ENCODE measurements around the gene FBXL16.
"Not testable (repeated sequence)": the region's sequence is repeated elsewhere in the genome, so short reads cannot be mapped to it uniquely, and the experiment has no call there.

The FBXL16 gene

DNA sequence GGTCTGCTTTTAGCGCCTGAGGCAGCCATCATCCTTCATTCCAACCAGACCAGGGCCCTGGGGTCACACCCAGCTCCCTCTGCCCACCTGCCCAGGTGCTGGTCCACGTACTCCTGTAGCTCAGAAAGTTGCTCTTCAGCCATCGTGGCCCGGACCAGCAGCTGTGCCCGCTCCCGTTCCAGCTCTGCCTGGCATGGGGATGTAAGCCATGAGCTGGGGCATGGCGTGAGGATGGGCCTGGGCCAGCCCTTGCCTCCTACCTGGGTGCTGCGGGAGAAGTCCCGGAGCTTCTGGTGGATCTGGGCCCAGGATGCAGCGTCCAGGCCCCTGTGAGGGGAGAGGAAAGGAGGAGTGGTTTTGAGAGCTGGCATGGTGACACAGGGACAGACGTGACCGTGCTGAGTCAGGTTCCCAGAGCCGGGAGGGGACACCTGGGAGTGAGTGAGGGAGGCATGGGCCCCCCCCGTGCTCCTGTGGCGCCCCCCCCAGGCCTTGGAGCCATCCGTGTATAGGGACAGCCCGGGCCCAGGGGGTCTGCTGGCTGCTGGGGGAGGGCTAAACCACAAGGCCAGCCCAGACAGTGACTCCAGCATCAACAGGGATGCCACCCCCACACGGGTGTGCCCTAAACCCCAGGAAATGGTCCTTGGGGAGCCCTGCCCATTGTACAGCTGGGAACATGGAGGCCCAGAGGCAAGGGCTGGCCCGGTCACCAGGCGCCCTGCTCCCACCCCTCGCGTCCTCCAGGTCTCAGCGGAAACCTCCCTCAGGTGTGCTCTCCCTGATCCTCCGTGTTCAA, 17.4 kb upstream of the FBXL16 start:
- DNase-seq (ENCODE audit: low spot score): no peak

DNA sequence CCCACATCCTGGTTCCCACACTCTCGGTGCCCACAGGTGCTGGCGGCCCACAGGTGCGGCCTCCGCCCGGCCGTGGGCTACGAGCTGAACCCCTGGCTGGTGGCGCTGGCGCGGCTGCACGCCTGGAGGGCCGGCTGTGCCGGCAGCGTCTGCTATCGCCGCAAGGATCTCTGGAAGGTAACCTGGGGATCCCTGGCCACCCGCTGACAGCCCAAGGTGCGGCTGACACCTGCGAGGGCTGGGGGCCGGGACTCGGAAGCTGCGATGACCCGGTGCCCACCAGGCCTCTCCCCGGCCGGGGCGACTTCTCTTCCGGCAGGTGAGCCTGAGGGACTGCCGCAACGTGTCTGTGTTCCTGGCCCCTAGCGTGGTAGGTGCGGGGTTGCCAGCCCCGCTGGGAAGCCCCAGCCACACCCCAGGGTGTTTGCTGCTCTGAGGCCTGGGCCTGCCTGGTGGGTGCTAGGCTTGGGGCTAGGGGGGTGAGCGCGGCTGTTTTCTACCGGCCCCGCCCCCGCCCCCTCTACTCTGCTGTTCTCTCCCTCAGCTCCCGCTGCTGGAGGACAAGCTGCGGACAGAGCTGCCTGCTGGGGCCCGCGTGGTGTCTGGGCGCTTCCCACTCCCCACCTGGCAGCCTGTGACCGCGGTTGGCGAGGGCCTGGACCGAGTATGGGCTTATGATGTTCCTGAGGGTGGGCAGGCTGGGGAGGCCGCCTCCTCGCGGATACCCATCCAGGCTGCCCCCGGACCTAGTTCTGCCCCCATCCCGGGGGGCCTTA, 16.4 kb upstream of the FBXL16 start:
- DNase-seq (ENCODE audit: low spot score): no peak

DNA sequence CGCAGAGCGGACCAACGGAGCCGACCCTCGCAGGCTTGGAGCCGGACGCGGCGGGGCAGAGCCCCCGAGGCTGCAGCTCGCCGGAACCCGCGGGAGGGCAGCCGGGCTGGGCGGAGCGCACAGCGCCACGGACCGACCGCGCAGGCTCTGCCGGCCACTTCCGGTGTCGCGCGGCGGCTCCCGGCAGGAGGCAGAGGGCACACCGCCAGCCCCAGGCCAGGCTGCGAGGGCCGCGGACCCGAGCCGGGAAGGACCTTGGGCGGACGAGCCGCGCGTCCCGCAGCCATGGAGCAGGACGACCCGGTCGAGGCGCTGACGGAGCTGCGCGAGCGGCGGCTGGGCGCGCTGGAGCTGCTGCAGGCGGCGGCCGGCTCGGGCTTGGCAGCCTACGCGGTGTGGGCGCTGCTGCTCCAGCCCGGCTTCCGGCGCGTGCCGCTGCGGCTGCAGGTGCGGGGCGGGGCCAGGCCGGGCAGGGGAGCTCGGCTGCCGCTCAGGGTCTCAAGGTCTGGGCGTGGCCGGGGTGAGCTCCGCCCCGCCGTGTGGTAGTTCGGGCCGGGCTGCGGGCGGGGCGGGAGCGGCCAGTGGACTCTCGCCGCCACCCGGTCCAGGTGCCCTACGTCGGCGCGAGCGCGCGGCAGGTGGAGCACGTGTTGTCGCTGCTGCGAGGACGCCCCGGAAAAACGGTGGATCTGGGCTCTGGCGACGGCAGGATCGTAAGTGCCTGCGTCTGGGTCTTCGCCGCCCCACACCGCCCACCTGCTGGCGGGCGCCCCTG, 15.6 kb upstream of the FBXL16 start, which contains the start of gene ANTKMT:
Gene ANTKMT, plus strand, starts transcription at position 157 of the 775 bp plus-strand sequence. Its CDS starts 129 bp downstream, at position 286.
- peak; percentile 83 for DNase-seq (ENCODE audit: low spot score)

DNA sequence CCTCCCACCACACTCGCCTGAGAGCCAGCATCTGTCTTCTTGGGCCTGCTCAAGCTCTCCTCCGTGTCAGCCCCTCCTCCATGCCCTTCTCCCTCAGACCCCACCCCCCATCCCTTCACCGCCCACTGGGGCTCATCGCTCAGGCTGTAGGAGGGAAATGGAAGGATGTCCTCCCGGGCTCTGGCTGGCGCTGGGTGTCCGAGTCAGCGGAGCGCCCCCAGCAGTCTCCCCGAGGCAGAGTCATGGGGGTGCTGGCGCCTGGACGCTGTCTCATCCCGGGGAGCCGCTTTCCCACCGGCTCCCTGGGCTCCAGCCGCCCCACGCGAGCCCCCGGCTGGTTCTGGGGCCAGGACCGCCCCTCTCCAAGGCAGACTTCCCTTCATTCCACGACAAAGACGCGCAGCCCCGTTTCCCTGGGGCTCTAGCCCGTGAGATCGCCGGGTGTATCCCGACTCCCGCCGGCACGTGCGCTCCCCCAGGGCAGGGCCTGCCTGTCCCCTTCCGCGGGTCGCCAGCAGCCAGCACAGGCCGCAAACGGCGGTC, 14.9 kb upstream of the FBXL16 start:
- DNase-seq (ENCODE audit: low spot score): no peak

DNA sequence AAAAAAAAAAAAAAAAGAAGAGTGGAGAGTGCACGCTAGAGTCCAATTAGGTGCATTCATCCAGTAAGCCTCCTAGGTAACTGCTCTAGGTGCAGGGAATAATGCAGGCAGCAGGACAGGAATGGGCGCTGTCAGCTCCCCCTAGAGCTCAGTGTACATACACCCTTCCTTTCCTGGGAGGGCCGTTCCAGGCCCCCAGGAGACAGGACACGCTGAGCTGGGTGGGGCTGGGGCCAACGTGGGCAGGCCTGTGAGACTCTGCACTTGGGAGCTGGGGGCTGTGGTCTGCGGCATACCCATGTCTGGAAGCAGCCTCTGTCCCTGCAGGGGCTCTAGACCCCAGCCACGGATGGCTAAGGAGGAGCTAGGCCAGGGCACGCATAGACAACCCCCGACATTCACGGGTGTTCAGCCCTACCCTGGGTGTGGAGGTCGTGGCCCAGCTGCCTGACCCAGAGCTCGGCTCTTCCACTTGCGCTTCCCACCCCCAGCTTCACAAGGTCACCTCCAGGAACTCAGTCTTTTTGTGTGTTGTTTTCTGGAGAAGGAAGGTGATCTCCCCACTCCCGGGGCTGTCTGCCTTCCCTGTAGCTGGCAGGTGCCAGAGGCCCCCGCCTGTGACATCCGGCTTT, 14.3 kb upstream of the FBXL16 start:
- DNase-seq (ENCODE audit: low spot score): no peak

DNA sequence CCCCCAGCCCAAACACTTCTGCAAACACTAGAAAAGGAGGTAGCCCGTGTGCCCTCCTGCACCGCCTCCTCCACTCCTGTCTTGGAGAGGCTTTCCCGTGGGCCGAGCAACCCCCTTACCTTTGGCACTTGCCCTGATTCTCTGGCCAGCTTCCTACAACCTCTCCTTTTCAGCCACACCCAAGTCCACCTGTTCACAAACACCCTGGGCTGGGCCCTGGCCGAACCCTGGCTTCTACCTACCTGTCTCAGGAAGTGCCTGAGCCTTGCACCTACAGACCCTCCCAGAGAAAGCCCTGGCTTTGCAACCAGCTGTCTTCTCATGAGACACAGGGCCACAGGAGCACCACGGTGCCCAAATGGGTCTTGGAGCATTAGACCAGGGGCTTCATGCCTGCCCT, 13.3 kb upstream of the FBXL16 start:
- DNase-seq (ENCODE audit: low spot score): no peak

DNA sequence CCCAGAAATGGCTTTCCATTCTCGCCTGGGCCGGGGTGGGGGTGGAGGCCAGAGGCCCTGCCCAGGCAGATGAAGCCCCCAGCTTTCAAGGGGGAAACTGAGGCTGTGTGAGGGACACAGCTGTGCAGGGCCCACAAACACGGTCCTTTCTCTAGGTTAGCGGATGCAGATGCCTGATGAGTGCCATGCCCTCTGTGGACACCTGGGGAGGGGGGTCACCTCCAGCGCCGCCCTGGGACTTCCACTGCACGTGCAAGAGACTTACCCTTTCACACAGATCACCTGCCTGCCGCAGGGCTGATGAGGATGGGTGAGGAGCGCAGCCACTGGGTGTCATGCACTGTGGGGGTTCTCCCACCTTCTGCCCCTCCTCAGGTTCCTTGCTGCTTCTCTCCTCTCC, 12.8 kb upstream of the FBXL16 start:
- DNase-seq (ENCODE audit: low spot score): no peak

DNA sequence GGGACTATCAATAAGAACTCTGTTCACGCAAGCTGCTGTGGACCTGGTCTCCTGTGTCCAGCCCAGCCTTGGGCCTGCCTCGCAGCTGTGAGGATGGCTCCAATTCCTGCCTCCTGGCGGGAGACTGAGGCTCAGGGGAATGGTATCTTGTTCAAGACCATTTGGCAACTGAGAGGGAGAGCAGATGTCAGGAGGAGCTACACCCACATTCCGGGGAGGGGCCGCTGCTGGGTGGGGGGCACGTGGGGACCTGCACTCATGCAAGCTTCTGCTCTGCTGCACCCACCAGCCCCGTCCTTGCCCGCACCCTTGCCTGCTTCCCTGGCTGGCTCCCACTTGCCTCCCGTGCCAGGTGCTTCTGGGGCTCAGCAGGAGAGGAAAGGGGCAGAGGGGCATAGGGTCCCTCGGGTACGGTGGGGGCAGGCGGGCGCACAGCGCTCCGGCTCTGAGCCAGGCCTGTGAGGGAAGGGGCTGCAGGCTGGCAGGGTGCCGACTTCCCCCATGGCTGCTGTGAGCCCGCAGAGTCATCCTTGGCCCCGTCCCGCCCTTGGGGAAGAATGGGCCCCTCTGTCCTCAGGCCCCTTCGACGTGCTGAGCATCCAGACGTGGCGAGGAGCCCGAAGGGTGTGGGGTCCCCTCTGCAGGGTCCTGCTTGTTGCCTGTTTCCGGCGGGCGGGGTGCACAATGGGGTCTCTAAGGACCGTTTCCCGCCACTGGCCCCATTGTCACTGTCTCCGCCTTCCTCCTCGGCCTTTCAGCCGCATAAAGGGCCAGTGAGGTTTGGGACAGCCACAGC, 12.0 kb upstream of the FBXL16 start:
- no peak for DNase-seq (ENCODE audit: low spot score)

DNA sequence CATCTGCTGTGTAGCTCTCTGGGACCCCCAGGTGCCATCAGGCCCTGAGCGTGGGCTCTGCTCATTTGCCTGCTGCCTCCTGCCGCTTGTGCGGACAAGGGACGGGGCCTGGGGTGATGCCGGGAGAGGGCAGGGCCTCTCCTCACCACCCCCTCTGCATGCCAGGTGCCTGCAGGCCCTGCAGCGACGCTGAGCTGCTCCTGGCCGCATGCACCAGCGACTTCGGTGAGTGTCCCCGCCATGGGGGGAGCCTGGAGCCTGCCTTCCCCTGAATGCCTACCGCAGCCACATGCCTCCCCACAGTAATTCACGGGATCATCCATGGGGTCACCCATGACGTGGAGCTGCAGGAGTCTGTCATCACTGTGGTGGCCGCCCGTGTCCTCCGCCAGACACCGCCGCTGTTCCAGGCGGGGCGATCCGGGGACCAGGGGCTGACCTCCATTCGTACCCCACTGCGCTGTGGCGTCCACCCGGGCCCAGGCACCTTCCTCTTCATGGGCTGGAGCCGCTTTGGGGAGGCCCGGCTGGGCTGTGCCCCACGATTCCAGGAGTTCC, 11.2 kb upstream of the FBXL16 start:
- no peak for DNase-seq (ENCODE audit: low spot score)

DNA sequence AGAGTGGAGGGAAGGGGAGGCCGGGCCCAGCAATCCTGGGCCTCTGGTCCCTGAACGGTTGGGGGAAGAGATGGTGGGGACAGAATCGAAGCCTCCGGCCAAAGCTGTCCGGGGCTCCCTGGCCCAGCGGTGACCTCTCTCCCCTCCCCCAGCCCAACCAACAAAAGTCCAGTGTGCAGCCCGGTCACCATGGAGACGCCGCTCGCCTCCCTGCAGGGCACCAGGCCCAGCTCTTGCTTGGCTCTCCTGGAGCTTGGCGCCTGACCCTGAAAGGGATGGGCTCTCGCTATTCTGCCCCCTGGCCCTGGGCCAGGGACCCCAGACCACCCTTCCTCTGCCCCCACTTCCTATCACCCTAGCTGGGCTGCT, 10.6 kb upstream of the FBXL16 start:
- no peak for DNase-seq (ENCODE audit: low spot score)

DNA sequence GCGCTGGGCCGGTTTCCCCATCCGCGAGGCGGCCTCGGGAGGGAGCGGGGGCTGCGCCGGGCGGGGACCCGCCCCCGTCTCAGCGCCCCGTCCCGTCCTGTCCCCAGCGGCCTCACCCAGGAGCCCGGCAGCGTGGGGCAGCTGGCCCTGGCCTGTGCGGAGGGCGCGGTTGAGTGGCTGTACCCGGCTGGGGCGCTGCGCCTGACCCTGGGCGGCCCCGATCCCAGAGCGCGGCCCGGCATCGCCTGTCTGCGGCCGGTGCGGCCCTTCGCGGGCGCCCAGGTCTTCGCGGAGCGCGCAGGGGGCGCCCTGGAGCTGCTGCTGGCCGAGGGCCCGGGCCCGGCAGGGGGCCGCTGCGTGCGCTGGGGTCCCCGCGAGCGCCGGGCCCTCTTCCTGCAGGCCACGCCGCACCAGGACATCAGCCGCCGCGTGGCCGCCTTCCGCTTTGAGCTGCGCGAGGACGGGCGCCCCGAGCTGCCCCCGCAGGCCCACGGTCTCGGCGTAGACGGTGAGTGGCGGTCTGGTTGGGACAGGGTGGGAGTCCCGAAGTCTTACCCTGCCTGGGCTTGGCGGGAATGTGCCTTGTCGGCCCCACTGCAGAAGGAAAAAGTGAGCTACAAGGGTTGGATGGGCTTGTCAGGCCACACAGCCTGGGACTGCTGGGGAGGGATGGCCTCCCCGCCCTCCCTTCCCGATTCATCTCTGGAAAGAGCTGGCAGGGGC, 10.0 kb upstream of the FBXL16 start:
- DNase-seq (ENCODE audit: low spot score): no peak

DNA sequence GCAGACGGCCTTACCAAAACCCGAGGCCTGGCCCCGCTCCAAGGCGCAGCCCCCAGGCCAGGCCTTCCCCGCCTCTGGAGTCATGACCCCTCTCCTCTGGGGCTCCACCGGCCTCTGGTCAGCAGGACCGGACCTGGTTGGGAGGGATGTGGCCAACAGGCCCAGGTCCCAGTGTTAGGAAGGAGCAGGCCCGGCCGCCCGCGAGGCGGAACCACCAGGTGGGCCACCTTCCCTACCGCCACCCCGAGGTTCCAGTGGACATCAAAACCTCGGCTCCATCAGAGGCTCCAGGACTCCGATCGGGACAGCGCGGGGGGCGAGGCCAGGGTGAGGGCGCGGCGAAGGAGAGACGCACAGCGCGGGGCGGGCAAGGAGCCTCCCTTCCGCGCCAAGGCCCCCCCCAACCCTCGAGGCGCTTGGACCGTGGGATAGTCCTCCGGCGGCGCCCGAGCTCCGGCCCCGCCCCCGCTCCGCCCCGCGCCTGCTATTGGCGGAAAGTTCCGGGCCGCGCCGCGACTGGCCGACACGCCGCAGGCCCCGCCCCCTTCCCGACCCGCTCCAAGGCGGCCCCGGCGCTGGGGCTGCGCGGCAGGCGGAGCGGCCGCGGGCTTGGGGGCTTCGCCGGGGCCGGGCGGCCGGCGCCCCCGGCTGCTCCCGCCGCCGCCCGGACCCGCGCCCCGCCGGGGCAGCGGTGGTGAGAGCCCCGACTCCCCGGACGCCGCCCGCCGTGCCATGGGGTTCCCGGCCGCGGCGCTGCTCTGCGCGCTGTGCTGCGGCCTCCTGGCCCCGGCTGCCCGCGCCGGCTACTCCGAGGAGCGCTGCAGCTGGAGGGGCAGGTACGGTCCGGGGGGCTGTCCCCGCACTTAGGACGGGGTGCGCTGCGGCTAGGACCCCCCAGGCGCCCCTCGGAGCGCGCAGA, 9.2 kb upstream of the FBXL16 start, which contains the start of gene METRN:
Gene METRN, plus strand, starts transcription at position 561 of the 919 bp plus-strand sequence. Its CDS starts 172 bp downstream, at position 733.
- DNase-seq (ENCODE audit: low spot score): peak; percentile 77

DNA sequence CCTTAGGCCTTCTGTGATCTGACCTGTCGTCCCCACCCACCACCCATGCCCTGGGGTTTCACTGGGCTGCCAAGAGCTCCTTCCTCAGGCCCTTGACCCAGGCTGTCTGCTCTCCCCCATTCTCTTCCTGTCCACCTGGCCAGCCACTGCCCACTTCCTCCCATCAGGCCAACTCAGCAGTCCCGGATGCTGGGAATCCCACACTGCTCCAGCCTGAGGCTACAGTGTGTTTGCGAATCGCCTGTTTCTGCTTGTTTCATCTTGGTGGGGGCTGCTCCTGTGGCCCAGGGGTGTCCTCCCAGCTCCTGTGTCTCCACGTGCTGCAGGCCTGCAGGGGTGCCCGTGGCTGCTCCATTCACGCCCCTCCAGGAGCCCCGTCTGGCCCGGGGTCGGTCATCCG, 8.5 kb upstream of the FBXL16 start:
- no peak for DNase-seq (ENCODE audit: low spot score)

DNA sequence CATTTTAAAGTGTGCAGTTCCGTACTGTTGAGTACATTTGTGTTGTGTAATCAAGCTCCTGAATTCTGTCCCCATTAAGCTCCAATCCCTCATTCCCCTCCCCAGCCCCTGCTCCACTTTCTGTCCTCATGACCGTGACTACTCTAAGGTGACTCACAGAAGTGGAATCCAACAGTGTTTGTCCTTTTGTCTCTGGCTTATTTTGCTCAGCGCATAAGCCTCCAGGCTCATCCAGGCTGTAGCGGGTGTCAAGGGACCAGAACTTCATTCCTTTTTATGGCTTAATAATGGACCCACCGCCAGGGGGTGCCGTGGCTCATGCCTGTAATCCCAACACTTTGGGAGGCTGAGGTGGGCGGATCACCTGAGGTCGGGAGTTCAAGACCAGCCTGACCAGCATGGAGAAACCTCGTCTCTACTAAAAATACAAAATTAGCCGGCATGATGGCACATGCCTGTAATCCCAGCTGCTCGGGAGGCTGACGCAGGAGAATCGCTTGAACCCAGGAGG, 7.2 kb upstream of the FBXL16 start:
- not testable (repeated sequence) for DNase-seq (ENCODE audit: low spot score)

DNA sequence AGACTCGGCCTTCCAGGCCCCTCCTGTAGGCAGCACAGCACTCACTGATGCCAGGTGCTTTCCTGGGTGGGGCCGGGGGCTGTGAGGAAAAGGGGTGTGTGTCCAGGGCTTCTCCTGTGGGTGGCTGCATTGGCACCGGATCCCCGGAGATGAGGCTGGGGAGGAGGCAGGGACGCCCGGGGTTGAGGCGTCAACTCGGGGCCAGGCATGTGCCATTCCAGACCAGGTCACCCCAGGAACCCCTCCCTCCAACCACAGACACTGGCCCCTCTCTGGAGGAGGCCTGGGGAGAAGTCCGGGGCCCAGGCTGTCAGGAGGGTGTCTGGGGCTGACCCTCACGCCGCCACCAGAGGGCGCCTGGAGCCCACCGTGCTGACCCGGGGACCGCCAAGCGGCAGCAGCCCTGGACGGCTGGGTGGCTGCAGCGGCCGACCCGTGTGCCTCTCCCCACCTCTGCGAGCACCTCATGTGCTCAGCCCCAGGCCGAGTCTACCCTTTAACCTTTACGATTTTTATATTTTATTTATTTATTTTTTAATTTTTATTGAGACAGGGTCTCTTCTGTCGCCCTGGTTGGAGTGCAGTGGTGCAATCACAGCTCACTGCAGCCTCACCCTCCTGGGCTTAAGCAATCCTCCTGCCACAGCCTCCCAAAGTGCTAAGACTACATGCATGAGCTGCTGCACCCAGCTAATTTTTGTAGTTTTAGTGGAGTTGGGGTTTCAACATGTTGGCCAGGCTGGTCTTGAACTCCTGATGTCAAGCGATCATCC, 6.1 kb upstream of the FBXL16 start:
- peak; percentile 85 for DNase-seq (ENCODE audit: low spot score)

DNA sequence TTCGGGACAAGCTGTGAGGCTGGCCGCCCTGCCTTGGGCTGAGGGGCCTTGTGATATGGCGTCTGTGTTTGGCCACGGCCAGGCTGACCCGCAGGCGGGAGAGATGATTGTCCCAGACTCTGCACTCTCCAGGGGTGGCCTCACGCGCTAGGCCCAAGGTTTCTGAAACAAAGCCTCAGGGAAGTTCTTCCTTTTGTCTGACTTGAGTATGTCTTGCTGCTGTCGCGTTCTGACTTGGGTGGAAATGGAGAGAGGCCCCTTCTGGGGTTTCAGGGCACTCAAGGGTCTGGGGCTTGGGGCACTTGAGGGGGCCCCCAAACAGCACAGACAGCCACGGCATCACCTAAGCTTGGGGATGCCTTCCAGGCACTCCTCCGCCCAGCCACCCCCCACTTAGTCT, 5.5 kb upstream of the FBXL16 start:
- DNase-seq (ENCODE audit: low spot score): no peak

DNA sequence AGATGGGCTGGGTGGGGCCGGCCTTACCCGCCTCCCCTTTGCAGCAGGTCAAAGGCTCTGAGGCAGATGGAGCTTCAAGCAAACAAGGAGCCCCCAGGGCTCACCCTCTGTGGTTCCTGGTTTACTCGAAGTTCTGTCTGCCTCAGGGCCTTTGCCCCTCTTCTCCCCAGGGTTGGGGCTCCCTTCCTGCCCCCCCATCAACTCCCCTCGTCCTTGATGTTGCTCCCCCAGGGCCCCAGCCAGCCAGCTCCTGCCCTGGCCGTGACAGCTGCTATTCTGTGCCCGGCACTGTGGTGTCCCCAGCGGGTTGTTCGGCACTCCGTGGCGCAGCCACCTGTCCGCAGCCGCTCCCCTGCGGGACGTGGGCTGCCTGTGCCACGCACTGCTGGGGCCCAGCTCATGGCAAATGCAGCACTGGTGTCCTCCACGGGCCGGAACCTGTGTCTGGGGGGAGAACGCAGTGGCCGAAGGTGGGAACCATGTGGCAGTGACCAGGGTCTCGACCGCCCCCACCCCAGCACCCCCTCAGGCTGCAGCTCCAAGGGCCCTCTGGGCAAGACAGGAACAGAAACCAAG, 5.0 kb upstream of the FBXL16 start:
- no peak for DNase-seq (ENCODE audit: low spot score)
